HEK293T (cell line): ENCODE data around the gene NNAT.
A peak's percentile ranks its signal among the peaks of the same experiment; 100 is the strongest.

Experiments
- CTCF ChIA-PET: fragments of 350-600 bp; formaldehyde crosslinking; extraction: SDS; loops from one replicate; lab custom pipeline; 2021; ENCODE audit warnings: antibody characterized with exemption, inconsistent platforms; lab: Yijun Ruan, JAX
- POLR2A ChIA-PET: fragments of 350-600 bp; formaldehyde crosslinking; extraction: SDS; loops from one replicate; lab custom pipeline; 2020; ENCODE audit warnings: antibody characterized with exemption, inconsistent platforms; lab: Yijun Ruan, JAX
- DNase-seq: peaks from one replicate; pipeline ENCODE4 v3.0.0; 2012; ENCODE audit warnings: mixed read lengths; ENCODE audit errors: extremely low spot score
- ARNT ChIP-seq: fragments of 450-650 bp; IDR thresholded peaks from 2 replicates; pipeline ENCODE4 v1.6.1; 2017; ENCODE audit warnings: mild to moderate bottlenecking
- BHLHE40 ChIP-seq: fragments of 450-650 bp; IDR thresholded peaks from 2 replicates; pipeline ENCODE4 v1.6.1; 2016; ENCODE audit warnings: mild to moderate bottlenecking, moderate library complexity, borderline replicate concordance
- CTBP1 ChIP-seq: fragments of 450-650 bp; IDR thresholded peaks from 2 replicates; pipeline ENCODE4 v1.6.1; 2016; ENCODE audit warnings: borderline replicate concordance
- ELF4 ChIP-seq: fragments of 450-650 bp; IDR thresholded peaks from 2 replicates; pipeline ENCODE4 v1.6.1; 2017; ENCODE audit warnings: antibody characterized with exemption
- FOXA1 ChIP-seq: fragments of 450-650 bp; IDR thresholded peaks from 2 replicates; pipeline ENCODE4 v1.6.1; 2016; ENCODE audit warnings: mild to moderate bottlenecking
- FOXK2 ChIP-seq: fragments of 450-650 bp; IDR thresholded peaks from 2 replicates; pipeline ENCODE4 v1.6.1; 2016; ENCODE audit warnings: mild to moderate bottlenecking
- FOXM1 ChIP-seq: fragments of 450-650 bp; IDR thresholded peaks from 2 replicates; pipeline ENCODE4 v1.6.1; 2017; ENCODE audit warnings: mild to moderate bottlenecking, borderline replicate concordance
- HDGF ChIP-seq: fragments of 450-650 bp; IDR thresholded peaks from 2 replicates; pipeline ENCODE4 v1.6.1; 2017; ENCODE audit warnings: antibody characterized with exemption, borderline replicate concordance
- L3MBTL2 ChIP-seq: fragments of 450-650 bp; conservative IDR thresholded peaks from 2 replicates; pipeline ENCODE4 v1.6.1; 2016; ENCODE audit warnings: mild to moderate bottlenecking
- LEF1 ChIP-seq: fragments of 450-650 bp; IDR thresholded peaks from 2 replicates; pipeline ENCODE4 v1.6.1; 2017; ENCODE audit warnings: mild to moderate bottlenecking, borderline replicate concordance
- NFRKB ChIP-seq: fragments of 450-650 bp; IDR thresholded peaks from 2 replicates; pipeline ENCODE4 v1.6.1; 2016; ENCODE audit warnings: mild to moderate bottlenecking, moderate library complexity
- SP1 ChIP-seq: fragments of 450-650 bp; IDR thresholded peaks from 2 replicates; pipeline ENCODE4 v1.6.1; 2017
- SUZ12 ChIP-seq: fragments of 450-650 bp; IDR thresholded peaks from 2 replicates; pipeline ENCODE4 v1.6.1; 2016; ENCODE audit warnings: mild to moderate bottlenecking
- TARDBP ChIP-seq: fragments of 450-650 bp; IDR thresholded peaks from 2 replicates; pipeline ENCODE4 v1.6.1; 2016
- ZNF384 ChIP-seq: fragments of 450-650 bp; IDR thresholded peaks from 2 replicates; pipeline ENCODE4 v1.6.1; 2016
- TF ChIP-seq, protein P1 (sequence below): fragments of 450-650 bp; IDR thresholded peaks from 2 replicates; pipeline ENCODE4 v1.6.1; 2016

Gene NNAT

DNA sequence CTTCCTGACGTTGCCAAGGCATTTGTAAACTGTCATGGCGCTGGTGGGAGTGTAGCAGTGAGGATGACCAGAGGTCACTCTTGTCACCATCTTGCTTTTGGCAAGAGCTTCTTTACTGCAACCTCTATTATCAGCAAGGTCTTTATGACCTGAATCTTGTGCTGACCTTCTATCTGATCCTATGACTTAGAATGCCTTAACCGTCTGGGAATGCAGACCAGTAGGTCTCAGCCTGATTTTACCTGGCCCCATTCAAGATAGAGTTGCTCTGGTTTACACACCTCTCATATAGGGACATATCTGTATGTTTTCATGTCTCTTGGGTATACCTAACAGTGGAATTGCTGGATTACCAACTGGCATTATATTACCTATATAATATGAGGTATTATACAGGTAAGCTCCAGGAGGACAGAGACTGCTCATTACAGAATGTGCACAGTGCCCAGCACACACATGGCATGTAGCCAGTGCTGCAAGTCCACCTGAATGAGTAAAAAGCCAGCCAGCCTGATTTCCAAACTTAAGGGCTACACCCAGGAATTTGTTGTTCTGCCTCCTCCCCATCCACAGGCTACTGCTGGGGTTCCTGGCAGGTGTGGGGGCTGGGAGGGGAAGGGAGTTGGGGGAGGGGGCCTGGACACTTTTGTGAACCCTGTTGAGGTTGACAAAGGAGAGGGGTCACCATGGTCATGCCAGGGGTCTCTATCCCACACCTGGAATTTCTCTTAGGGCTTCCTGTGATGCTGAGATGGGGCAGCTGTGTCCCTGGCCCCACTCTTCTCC, 41.8 kb downstream of the NNAT start:
- CTCF ChIA-PET, result no interaction called here
- TF ChIP-seq ARNT (no peak), NFRKB (no peak), CTBP1 (no peak), ELF4 (no peak), L3MBTL2 (no peak), HDGF (no peak), SUZ12 (no peak), SP1 (no peak), TARDBP (no peak), FOXM1 (no peak), LEF1 (no peak), FOXK2 (no peak), ZNF384 (no peak), FOXA1 (no peak), BHLHE40 (no peak)
- TF ChIP-seq, protein P1, sequence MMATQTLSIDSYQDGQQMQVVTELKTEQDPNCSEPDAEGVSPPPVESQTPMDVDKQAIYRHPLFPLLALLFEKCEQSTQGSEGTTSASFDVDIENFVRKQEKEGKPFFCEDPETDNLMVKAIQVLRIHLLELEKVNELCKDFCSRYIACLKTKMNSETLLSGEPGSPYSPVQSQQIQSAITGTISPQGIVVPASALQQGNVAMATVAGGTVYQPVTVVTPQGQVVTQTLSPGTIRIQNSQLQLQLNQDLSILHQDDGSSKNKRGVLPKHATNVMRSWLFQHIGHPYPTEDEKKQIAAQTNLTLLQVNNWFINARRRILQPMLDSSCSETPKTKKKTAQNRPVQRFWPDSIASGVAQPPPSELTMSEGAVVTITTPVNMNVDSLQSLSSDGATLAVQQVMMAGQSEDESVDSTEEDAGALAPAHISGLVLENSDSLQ, result no peak
- no peak for DNase-seq
- POLR2A ChIA-PET, result no interaction called here

DNA sequence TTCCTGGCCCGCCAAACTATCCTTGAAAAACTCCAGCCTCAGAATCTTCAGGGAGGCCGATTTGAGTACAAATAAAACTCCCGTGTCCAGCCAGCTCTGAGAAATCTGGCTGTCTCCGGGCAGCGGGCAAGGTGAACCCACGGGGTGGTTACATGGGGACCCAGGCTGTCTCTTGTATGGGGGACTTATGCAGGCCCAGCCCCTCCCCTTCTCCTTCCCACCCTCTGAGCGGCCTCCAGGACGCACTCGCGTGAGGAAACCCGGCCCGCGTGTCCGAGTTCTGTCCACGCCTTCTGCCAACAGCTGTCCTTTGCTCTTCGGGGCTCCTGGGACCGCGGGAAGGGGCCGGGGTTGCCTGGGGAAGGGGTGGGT, 43.0 kb downstream of the NNAT start:
- DNase-seq, result no peak

DNA sequence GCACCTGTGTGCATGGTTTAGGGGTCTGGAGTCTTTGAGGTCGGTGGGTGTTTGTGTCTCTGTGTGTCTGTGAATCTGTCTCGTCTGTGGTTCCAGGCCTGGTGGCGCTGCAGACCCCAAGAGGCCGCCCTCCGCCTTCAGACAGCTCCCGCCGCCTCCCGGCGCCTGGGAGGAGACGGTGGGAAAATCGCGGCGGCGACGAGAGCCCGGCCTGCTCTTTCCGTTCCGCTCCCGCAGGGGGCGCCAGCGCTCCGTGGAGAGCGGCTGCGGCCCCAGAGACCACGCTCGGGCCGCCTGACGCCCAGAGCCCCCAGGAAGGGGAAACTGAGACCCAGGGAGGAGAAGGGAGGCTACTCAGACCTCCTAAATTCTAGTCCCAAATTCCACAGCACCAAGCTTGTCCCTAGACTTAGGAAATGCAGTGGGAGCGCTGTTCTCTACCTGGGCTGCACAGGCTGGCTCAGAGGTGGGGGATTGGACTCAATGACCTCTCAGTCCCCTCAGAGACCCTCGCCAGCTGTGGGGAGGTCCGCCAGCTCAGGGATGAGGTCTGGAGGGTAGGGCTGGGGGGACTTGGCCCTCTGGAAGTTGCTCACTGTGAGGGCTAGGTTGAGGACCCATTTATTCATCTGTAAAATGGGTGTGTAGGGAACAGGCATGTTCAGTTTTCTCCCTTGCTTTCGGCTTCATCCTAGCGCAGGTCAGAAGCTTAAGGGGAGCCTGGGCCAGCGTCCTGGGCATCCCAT, 43.5 kb downstream of the NNAT start:
- CTCF ChIA-PET, result interaction anchor here (0.6 to 1.2 kb wide), 6 partner anchors 10 to 445 kb away, joined by 3 to 6 read pairs (median 3); no protein-coding TSS in a partner anchor
- POLR2A ChIA-PET, result no interaction called here
- TF ChIP-seq ZNF384, result no peak
- no peak for TF ChIP-seq ELF4
- TF ChIP-seq CTBP1, result no peak
- TF ChIP-seq HDGF, result no peak
- TF ChIP-seq FOXK2, result no peak
- no peak for TF ChIP-seq FOXA1
- no peak for TF ChIP-seq ARNT
- DNase-seq, result peak; percentile 85

More for the DNA sequence above, 43.0 kb downstream of the NNAT start:
- no peak for TF ChIP-seq LEF1
- TF ChIP-seq TARDBP, result no peak
- TF ChIP-seq HDGF, result no peak
- TF ChIP-seq SP1, result no peak
- TF ChIP-seq BHLHE40, result no peak
- no peak for TF ChIP-seq FOXA1
- no peak for TF ChIP-seq FOXK2
- no peak for TF ChIP-seq ARNT
- no peak for TF ChIP-seq L3MBTL2
- TF ChIP-seq, protein P1, result no peak
- TF ChIP-seq CTBP1, result no peak
- no peak for TF ChIP-seq ZNF384
- no peak for TF ChIP-seq FOXM1
- no peak for TF ChIP-seq SUZ12
- TF ChIP-seq ELF4, result no peak
- no peak for TF ChIP-seq NFRKB
- POLR2A ChIA-PET, result no interaction called here
- CTCF ChIA-PET, result interaction anchor here (0.6 to 1.2 kb wide), 6 partner anchors 9 to 446 kb away, joined by 3 to 6 read pairs (median 3); no protein-coding TSS in a partner anchor

DNA sequence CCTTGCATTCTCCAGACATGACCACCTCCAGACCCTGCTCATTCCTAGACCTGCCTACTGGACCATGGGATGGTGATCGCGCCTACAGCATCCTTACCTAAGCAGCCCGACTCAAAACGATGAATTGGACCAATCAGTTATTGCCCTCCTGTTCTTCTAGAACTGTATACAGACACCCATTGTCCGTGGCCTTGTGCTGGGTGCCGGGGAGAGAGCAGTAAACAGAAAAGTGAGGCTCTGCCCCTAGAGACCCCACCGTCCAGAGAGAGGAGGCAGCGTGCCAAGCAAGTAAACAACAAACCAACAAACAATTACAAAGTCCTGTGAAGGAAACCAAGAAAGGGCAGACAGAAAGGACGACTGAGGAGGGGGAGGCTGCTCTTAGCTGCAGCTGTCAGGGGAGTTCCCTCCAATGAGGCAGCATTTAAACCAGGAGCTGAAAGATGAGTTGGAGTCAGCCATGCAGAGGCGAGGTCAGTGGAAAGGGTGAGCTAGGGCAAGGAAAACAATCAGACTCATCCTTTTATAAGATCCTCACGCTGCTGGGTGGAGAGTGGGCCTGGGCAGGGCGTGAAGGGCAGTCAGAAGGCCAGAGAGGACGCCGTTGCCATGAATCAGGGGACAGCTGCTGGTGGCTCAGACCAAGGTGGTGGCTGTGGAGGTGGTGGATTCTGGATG, 44.2 kb downstream of the NNAT start:
- POLR2A ChIA-PET, result no interaction called here
- DNase-seq, result no peak
- TF ChIP-seq BHLHE40, result no peak
- no peak for TF ChIP-seq ELF4
- no peak for TF ChIP-seq FOXK2
- no peak for TF ChIP-seq NFRKB
- TF ChIP-seq, protein P1, result no peak
- no peak for TF ChIP-seq ZNF384
- no peak for TF ChIP-seq TARDBP
- CTCF ChIA-PET, result interaction anchor here (1.0 to 1.5 kb wide), 3 partner anchors 11 to 277 kb away, joined by 3 read pairs; no protein-coding TSS in a partner anchor

DNA sequence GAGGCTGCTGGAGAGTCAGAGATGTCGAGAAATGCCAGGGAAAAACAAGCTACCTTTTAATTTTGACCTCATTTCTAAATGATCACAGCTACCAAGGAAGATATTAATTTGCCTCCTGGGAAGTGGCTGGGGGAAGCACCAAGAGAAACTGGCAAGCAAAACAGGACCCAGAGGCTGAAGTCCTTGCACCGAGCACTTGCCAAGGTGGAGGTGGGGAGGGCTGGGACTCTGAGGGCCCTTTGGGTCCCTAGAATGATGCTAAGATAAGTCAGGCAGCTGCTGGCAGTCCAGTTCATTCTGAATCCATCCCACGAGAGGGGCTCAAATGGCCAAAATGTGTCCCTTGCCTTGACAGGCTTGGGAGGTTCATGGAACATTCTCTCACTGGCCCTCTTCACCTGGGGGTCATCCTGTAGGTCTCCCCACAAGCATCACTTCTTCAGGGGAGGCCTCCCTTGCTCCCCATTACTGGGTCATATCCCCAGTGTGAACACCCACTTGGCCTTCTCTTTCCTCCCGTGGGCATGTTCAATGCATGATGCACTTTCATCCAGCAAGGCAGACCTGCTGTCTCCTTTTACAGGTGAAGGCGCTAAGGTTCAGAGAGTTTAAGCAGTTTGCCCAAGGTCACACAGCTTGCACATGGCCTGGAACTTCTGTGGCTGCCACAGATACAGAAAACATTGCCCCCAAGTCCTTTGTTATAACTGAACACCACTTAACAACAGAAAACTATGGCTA, 45.7 kb downstream of the NNAT start:
- CTCF ChIA-PET, result interaction anchor here (1.5 kb wide), 1 partner anchor 9 kb away, joined by 3 read pairs; no protein-coding TSS in a partner anchor
- POLR2A ChIA-PET, result interaction anchor here (0.6 kb wide), 1 partner anchor 383 kb away, joined by 3 read pairs; no protein-coding TSS in a partner anchor
- no peak for DNase-seq
- no peak for TF ChIP-seq BHLHE40
- TF ChIP-seq CTBP1, result no peak
- TF ChIP-seq, protein P1, result no peak
- no peak for TF ChIP-seq HDGF
- no peak for TF ChIP-seq ZNF384
- TF ChIP-seq ARNT, result no peak
- no peak for TF ChIP-seq SUZ12
- no peak for TF ChIP-seq FOXK2
- TF ChIP-seq FOXA1, result no peak
- no peak for TF ChIP-seq NFRKB
- TF ChIP-seq TARDBP, result no peak
- TF ChIP-seq LEF1, result no peak
